H1 (cell line): ENCODE measurements around the gene SMARCD1. TPM values are rescaled to one million over a fixed set of nuclear protein-coding genes. Genes with fewer than 3 reads are reported as not detected.

Source experiments
- ATF2 ChIP-seq: IDR thresholded peaks from 2 replicates; pipeline ENCODE4 v1.6.1; 2012; ENCODE audit warnings: low read length, inconsistent platforms
- BACH1 ChIP-seq: IDR thresholded peaks from 2 replicates; pipeline ENCODE4 v1.6.1; 2012; ENCODE audit warnings: low read length, improper control_type of control experiment
- BCL11A ChIP-seq, 2 experiments: IDR thresholded peaks; one replicate each; pipeline ENCODE4 v1.6.1; 2011; ENCODE audit warnings: low read depth in 2 of 2, low read length in 2 of 2, mild to moderate bottlenecking in 2 of 2
- CHD2 ChIP-seq: IDR thresholded peaks from 2 replicates; pipeline ENCODE4 v1.6.1; 2012; ENCODE audit warnings: low read length, improper control_type of control experiment
- EGR1 ChIP-seq: IDR thresholded peaks from 2 replicates; pipeline ENCODE4 v1.6.1; 2011; ENCODE audit warnings: low read depth, low read length, borderline replicate concordance
- MAX ChIP-seq: IDR thresholded peaks from 2 replicates; pipeline ENCODE4 v1.6.1; 2012; ENCODE audit warnings: inconsistent platforms
- NRF1 ChIP-seq: IDR thresholded peaks from 2 replicates; pipeline ENCODE4 v1.6.1; 2011; ENCODE audit warnings: mild to moderate bottlenecking, low read depth, low read length, improper control_type of control experiment
- POLR2AphosphoS5 ChIP-seq: IDR thresholded peaks from 2 replicates; pipeline ENCODE4 v1.6.1; 2011; ENCODE audit warnings: low read depth, low read length
- RNF2 ChIP-seq: fragments of 200-900, 300-1000 bp; sonication (generic); IDR thresholded peaks from 2 replicates; pipeline ENCODE4 v1.7.1; 2016; ENCODE audit warnings: borderline replicate concordance, low read depth, mild to moderate bottlenecking, antibody characterized with exemption, low read length; ENCODE audit not compliant: poor library complexity, severe bottlenecking; ENCODE audit errors: missing control alignments
- SIRT6 ChIP-seq: IDR thresholded peaks from one replicate; pipeline ENCODE4 v1.7.1; 2012; ENCODE audit warnings: low read length, inconsistent platforms
- SP1 ChIP-seq: IDR thresholded peaks from 2 replicates; pipeline ENCODE4 v1.6.1; 2011; ENCODE audit warnings: low read depth, low read length
- SP4 ChIP-seq: IDR thresholded peaks from 2 replicates; pipeline ENCODE4 v1.6.1; 2012; ENCODE audit warnings: low read length, inconsistent platforms
- TCF12 ChIP-seq: IDR thresholded peaks from 2 replicates; pipeline ENCODE4 v1.6.1; 2011; ENCODE audit warnings: low read depth, mild to moderate bottlenecking, low read length
- polyA plus RNA-seq, 7 experiments: library from polyadenylated mRNA; depleted of rRNA in 3 of 7; stranded (reverse) in 5 of 7; unstranded in 2 of 7; fragments of >200 nt in 5 of 7; fragments of 200-250 nt in 2 of 7; gene quantifications; 1 replicate in 5 of 7; 2 replicates in 1 of 7; 4 replicates in 1 of 7; pipeline versions ENCODE4 v1.2.1 to v1.2.3, GENCODE V29; 2011 to 2013; ENCODE audit warnings: missing spikeins in 2 of 7, mixed read lengths in 2 of 7
- total RNA-seq: library from RNA; stranded (reverse); fragmentation: NEBNext Ultra II Directional; extraction: Animal tissue kit (Norgen Biotek cat#: 25700); gene quantifications from 2 replicates; pipeline ENCODE4 v1.2.1, GENCODE V29; 2021
- TF ChIP-seq, protein P1 (sequence below): IDR thresholded peaks from 2 replicates; pipeline ENCODE4 v1.6.1; 2012; ENCODE audit warnings: inconsistent platforms
- TF ChIP-seq, protein P2 (sequence below): IDR thresholded peaks from 2 replicates; pipeline ENCODE4 v1.6.1; 2011; ENCODE audit warnings: low read depth, mild to moderate bottlenecking, low read length; ENCODE audit not compliant: insufficient read depth

The SMARCD1 gene
- total and polyA plus RNA-seq, 2 of the 8 experiments (the other 6 are each of a cell fraction or from before 2014, with no cell fraction given) = 128 to 130 TPM

DNA sequence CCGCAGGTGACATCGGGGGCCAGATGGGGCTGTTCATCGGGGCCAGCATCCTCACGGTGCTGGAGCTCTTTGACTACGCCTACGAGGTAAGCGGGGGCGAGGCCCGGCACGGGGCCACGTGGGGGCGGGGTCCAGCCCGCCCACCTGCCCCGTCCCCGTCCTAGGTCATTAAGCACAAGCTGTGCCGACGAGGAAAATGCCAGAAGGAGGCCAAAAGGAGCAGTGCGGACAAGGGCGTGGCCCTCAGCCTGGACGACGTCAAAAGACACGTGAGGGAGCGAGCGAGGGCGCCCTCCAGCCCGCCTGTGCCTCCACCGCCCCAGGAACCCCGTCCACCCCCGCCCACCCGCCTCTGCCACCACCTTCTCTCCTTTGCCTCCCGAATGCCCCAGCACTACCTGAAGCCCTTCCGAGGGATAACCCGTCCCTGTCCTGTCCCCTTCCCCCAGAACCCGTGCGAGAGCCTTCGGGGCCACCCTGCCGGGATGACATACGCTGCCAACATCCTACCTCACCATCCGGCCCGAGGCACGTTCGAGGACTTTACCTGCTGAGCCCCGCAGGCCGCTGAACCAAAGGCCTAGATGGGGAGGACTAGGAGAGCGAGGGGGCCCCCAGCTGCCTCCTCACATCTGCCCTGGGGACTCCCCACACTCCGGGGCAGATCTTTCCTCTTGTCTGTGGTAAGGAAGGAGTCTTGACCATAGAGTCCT is 3.9 kb upstream of the SMARCD1 start (continued):
- TF ChIP-seq MAX = peak; percentile 93
- TF ChIP-seq NRF1 = no peak
- no peak for TF ChIP-seq BACH1
- TF ChIP-seq CHD2 = no peak
- TF ChIP-seq, protein P1, sequence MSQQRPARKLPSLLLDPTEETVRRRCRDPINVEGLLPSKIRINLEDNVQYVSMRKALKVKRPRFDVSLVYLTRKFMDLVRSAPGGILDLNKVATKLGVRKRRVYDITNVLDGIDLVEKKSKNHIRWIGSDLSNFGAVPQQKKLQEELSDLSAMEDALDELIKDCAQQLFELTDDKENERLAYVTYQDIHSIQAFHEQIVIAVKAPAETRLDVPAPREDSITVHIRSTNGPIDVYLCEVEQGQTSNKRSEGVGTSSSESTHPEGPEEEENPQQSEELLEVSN = peak; percentile 86
- TF ChIP-seq ATF2 = no peak
- TF ChIP-seq SIRT6 = no peak
- TF ChIP-seq TCF12 = no peak
- TF ChIP-seq SP4 = no peak
- TF ChIP-seq, protein P2, sequence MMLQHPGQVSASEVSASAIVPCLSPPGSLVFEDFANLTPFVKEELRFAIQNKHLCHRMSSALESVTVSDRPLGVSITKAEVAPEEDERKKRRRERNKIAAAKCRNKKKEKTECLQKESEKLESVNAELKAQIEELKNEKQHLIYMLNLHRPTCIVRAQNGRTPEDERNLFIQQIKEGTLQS = no peak
- TF ChIP-seq EGR1 = peak; percentile 61; the same call in 1 of the 2 replicates
- TF ChIP-seq BCL11A (IDR thresholded peaks at IDR 0.05; ENCODE audit: low read depth in 2 of 2, low read length in 2 of 2) = no peak
- no peak for TF ChIP-seq POLR2AphosphoS5
- no peak for TF ChIP-seq RNF2
- no peak for TF ChIP-seq SP1
